H4 (cell line): ENCODE measurements around the gene PPM1M. TPM values are rescaled to one million over a fixed set of nuclear protein-coding genes. Genes with fewer than 3 reads are reported as not detected.
A peak's percentile ranks its signal among the peaks of the same experiment; 100 is the strongest.

Experiments used
- DNase-seq: peaks from one replicate; pipeline ENCODE4 v3.0.0-alpha.2; 2015; ENCODE audit warnings: low spot score
- total RNA-seq: library from RNA; depleted of rRNA; stranded (reverse); fragments of >200 nt; shearing (Covaris generic); gene quantifications from 2 replicates; pipeline ENCODE4 v1.2.3, GENCODE V29; 2014

The PPM1M gene
- total RNA-seq, 1 experiment from 2014 or later: 4.4 TPM

- DNase-seq: no peak
Observed at GRCh38 chr3:52215351-52215750, 30.2 kb upstream of the PPM1M start.

GRCh38 chr3:52216585-52217408, 28.8 kb upstream of the PPM1M start:
- DNase-seq: peak; percentile 84

GRCh38 chr3:52217409-52217805, 28.2 kb upstream of the PPM1M start:
- no peak for DNase-seq

GRCh38 chr3:52218026-52218425, 27.5 kb upstream of the PPM1M start:
- no peak for DNase-seq

GRCh38 chr3:52218454-52218853, 27.1 kb upstream of the PPM1M start:
- DNase-seq: no peak

GRCh38 chr3:52218937-52219650, 26.5 kb upstream of the PPM1M start:
- no peak for DNase-seq

- peak; percentile 47 for DNase-seq
Observed at GRCh38 chr3:52220380-52221026, 25.1 kb upstream of the PPM1M start.

- no peak for DNase-seq
Observed at GRCh38 chr3:52221141-52221562, 24.4 kb upstream of the PPM1M start.

GRCh38 chr3:52221563-52222318, 23.8 kb upstream of the PPM1M start:
- no peak for DNase-seq

GRCh38 chr3:52222319-52223221, 23.0 kb upstream of the PPM1M start:
- DNase-seq: no peak

- DNase-seq: no peak
Observed at GRCh38 chr3:52223449-52224408, 21.8 kb upstream of the PPM1M start.

GRCh38 chr3:52225452-52226228, 19.9 kb upstream of the PPM1M start, which contains the start of gene TLR9:
TSS of gene TLR9 (minus strand) at chr3:52225645. CDS start at chr3:52225529, 116 bp downstream.
- DNase-seq: no peak

- DNase-seq: no peak
Observed at GRCh38 chr3:52226229-52226817, 19.2 kb upstream of the PPM1M start.

- no peak for DNase-seq
Observed at GRCh38 chr3:52227117-52227516, 18.4 kb upstream of the PPM1M start.

GRCh38 chr3:52227766-52228165, 17.8 kb upstream of the PPM1M start:
- DNase-seq: no peak

GRCh38 chr3:52228266-52228665, 17.3 kb upstream of the PPM1M start:
- DNase-seq: no peak

- DNase-seq: no peak
Observed at GRCh38 chr3:52228751-52229291, 16.7 kb upstream of the PPM1M start.

GRCh38 chr3:52229656-52230055, 15.9 kb upstream of the PPM1M start:
- no peak for DNase-seq
